GM23248 (cell line): ENCODE data around the gene KCNJ6. TPM values are rescaled to one million over a fixed set of nuclear protein-coding genes. Genes with fewer than 3 reads are reported as not detected.

Experiments used
- DNase-seq: peaks from one replicate; pipeline ENCODE4 v3.0.0-alpha.2; 2015
- H2AFZ ChIP-seq: fragments of 200-600 bp; sonication (generic); 2 replicates; pipeline ENCODE4 v1.6.1; 2016; ENCODE audit warnings: antibody characterized with exemption
- H3F3A ChIP-seq: fragments of 200-600 bp; sonication (generic); 2 replicates; pipeline ENCODE4 v1.6.1; 2016; ENCODE audit warnings: mild to moderate bottlenecking, antibody characterized with exemption, mixed run types; ENCODE audit not compliant: insufficient read depth
- H3K27ac ChIP-seq: fragments of 200-600 bp; sonication (generic); 2 replicates; pipeline ENCODE4 v1.5.1; 2016; ENCODE audit warnings: mild to moderate bottlenecking
- H3K27me3 ChIP-seq: fragments of 200-600 bp; sonication (generic); replicated peaks from 2 replicates; pipeline ENCODE4 v1.6.1; 2016; ENCODE audit warnings: mild to moderate bottlenecking; ENCODE audit not compliant: insufficient read depth
- H3K36me3 ChIP-seq: fragments of 200-600 bp; sonication (generic); 2 replicates; pipeline ENCODE4 v1.6.1; 2016; ENCODE audit warnings: low read depth, mild to moderate bottlenecking
- H3K4me1 ChIP-seq: fragments of 200-600 bp; sonication (generic); 2 replicates; pipeline ENCODE4 v1.6.1; 2016; ENCODE audit warnings: mild to moderate bottlenecking; ENCODE audit not compliant: insufficient read depth
- H3K4me2 ChIP-seq: fragments of 200-600 bp; sonication (generic); one replicate; pipeline ENCODE4 v1.6.1; 2016; ENCODE audit warnings: mild to moderate bottlenecking; ENCODE audit not compliant: unreplicated experiment
- H3K4me3 ChIP-seq: fragments of 200-600 bp; sonication (generic); 2 replicates; pipeline ENCODE4 v1.5.1; 2016; ENCODE audit warnings: mild to moderate bottlenecking
- H3K79me2 ChIP-seq: fragments of 200-600 bp; sonication (generic); 2 replicates; pipeline ENCODE4 v1.6.1; 2016; ENCODE audit warnings: mild to moderate bottlenecking; ENCODE audit not compliant: insufficient read depth
- H3K9ac ChIP-seq: fragments of 200-600 bp; sonication (generic); 2 replicates; pipeline ENCODE4 v1.6.1; 2016; ENCODE audit warnings: mild to moderate bottlenecking
- H3K9me2 ChIP-seq: fragments of 200-600 bp; sonication (generic); 2 replicates; pipeline ENCODE4 v1.6.1; 2016; ENCODE audit warnings: mixed run types, mild to moderate bottlenecking, moderate library complexity; ENCODE audit not compliant: insufficient read depth
- H3K9me3 ChIP-seq: fragments of 200-600 bp; sonication (generic); one replicate; pipeline ENCODE4 v1.6.1; 2017; ENCODE audit warnings: low read depth
- H4K20me1 ChIP-seq: fragments of 200-600 bp; sonication (generic); 2 replicates; pipeline ENCODE4 v1.6.0; 2016; ENCODE audit not compliant: insufficient read depth
- EZH2 ChIP-seq: fragments of 200-600 bp; sonication (generic); IDR thresholded peaks from 2 replicates; pipeline ENCODE4 v1.6.1; 2018; ENCODE audit warnings: antibody characterized with exemption, mild to moderate bottlenecking; ENCODE audit not compliant: insufficient read depth, poor library complexity, severe bottlenecking
- EZH2phosphoT487 ChIP-seq: fragments of 200-600 bp; sonication (generic); IDR thresholded peaks from 2 replicates; pipeline ENCODE4 v1.6.1; 2018; ENCODE audit warnings: antibody characterized with exemption, moderate library complexity, mild to moderate bottlenecking, low read depth; ENCODE audit not compliant: insufficient read depth
- WGBS, 2 experiments: methylation state at CpG; one replicate each; pipeline ENCODE4 v1.1.6; 2015 to 2017; ENCODE audit warnings: low lambda C conversion rate in 2 of 2, low coverage in 1 of 2; ENCODE audit errors: missing lambda C conversion rate in 2 of 2; 5-methylcytosine and 5-hydroxymethylcytosine counted together
- in situ Hi-C: fragments of 300-500 bp; cut with MboI; formaldehyde crosslinking; loops from 2 replicates; pipeline ENCODE4 v1.15.0; 2020
- polyA plus RNA-seq: library from polyadenylated mRNA; unstranded; fragments of >200 nt; fragmentation: Nextera tagmentation; extraction: Ambion mirVana; gene quantifications from 2 replicates; pipeline ENCODE4 v1.2.1, GENCODE V29; 2016
- total RNA-seq: library from RNA; depleted of rRNA; stranded (reverse); fragments of >200 nt; shearing (Covaris generic); gene quantifications from 2 replicates; pipeline ENCODE4 v1.2.3, GENCODE V29; 2014; rRNA removed

The KCNJ6 gene
- total RNA-seq, result 0.13 TPM in 1 of 2 replicates, not detected in the other
- polyA plus RNA-seq, result 0.05 and 0.11 TPM in 2 replicates

- Histone ChIP-seq H2AFZ (peak within 1 kb of the TSS; percentile 64; the same call in 1 of the 2 replicates), H3K9ac (no peak within 1 kb of the TSS), H3K4me3 (peak within 1 kb of the TSS; percentile 72), H3K27me3 (peaks cover 22% of the 10 kb centered on the region), H3K36me3 (no peaks in the 10 kb centered on the region), H3K79me2 (no peaks in the 10 kb centered on the region), H3K27ac (no peak within 1 kb of the TSS), H3K9me2 (no peaks in the 10 kb centered on the region), H3K9me3 (no peaks in the 10 kb centered on the region), H3K4me1 (peaks cover 12% of the 10 kb centered on the region; the same call in 1 of the 2 replicates), H4K20me1 (no peaks in the 10 kb centered on the region), H3F3A (0 out of 2 replicates have a peak, but pooled peaks cover 9% of the 10 kb centered on the region), H3K4me2 (peak within 1 kb of the TSS; percentile 91)
- in situ Hi-C loops, result loop anchor here (25.0 kb wide), 1 partner anchor 204 kb away; no protein-coding TSS in a partner anchor
- whole genome bisulfite sequencing, 2 experiments, result 8 to 9% methylated on average over 48 to 56 of the region's 56 CpGs
- DNase-seq, result peak; percentile 82
- TF ChIP-seq EZH2phosphoT487, result no peak
- TF ChIP-seq EZH2, result no peak
Measured at GRCh38 chr21:37916310-37917051, at the start of gene KCNJ6. TSS of gene KCNJ6 (minus strand) at chr21:37916457. CDS start at chr21:37840682, 75,775 bp downstream.

- Histone ChIP-seq H3K9me3 (no peaks in the 10 kb centered on the region), H3K9ac (no peak overlapping the region), H4K20me1 (no peaks in the 10 kb centered on the region), H3F3A (no peaks in the 10 kb centered on the region), H3K4me1 (no peaks in the 10 kb centered on the region), H2AFZ (no peak overlapping the region), H3K4me2 (no peak overlapping the region), H3K4me3 (no peak overlapping the region), H3K27me3 (peaks cover 26% of the 10 kb centered on the region), H3K9me2 (no peaks in the 10 kb centered on the region), H3K27ac (no peak overlapping the region), H3K36me3 (no peaks in the 10 kb centered on the region), H3K79me2 (no peaks in the 10 kb centered on the region)
- 68 to 71% methylated on average over 11 of the region's 11 CpGs for WGBS, 2 experiments
- TF ChIP-seq EZH2 (no peak), EZH2phosphoT487 (no peak)
- in situ Hi-C loops, result no loop called here
- no peak for DNase-seq
Measured at GRCh38 chr21:37965088-37965805, 49.0 kb upstream of the KCNJ6 start.

- Histone ChIP-seq H3K36me3 (no peaks in the 10 kb centered on the region), H2AFZ (no peak overlapping the region), H3K9me3 (no peaks in the 10 kb centered on the region), H3K27ac (no peak overlapping the region), H3K9ac (no peak overlapping the region), H4K20me1 (no peaks in the 10 kb centered on the region), H3K27me3 (peaks cover 25% of the 10 kb centered on the region), H3K4me1 (no peaks in the 10 kb centered on the region), H3K79me2 (no peaks in the 10 kb centered on the region), H3K4me2 (no peak overlapping the region), H3K4me3 (no peak overlapping the region), H3K9me2 (no peaks in the 10 kb centered on the region), H3F3A (no peaks in the 10 kb centered on the region)
- in situ Hi-C loops, result no loop called here
- TF ChIP-seq EZH2phosphoT487 (no peak), EZH2 (no peak)
- 33% methylated on average over 3 of the region's 3 CpGs for WGBS, 2 experiments
- no peak for DNase-seq
Measured at GRCh38 chr21:37958537-37958936, 42.3 kb upstream of the KCNJ6 start.

GRCh38 chr21:37956772-37957171 lies 40.5 kb upstream of the KCNJ6 start:
- Histone ChIP-seq H3K79me2 (no peaks in the 10 kb centered on the region), H3K4me3 (no peak overlapping the region), H3K9me2 (no peaks in the 10 kb centered on the region), H3K4me2 (no peak overlapping the region), H3K36me3 (no peaks in the 10 kb centered on the region), H4K20me1 (no peaks in the 10 kb centered on the region), H3K4me1 (no peaks in the 10 kb centered on the region), H3K27me3 (peaks cover 25% of the 10 kb centered on the region), H3K27ac (no peak overlapping the region), H2AFZ (no peak overlapping the region), H3F3A (no peaks in the 10 kb centered on the region), H3K9me3 (no peaks in the 10 kb centered on the region), H3K9ac (no peak overlapping the region)
- no peak for TF ChIP-seq EZH2phosphoT487
- no peak for TF ChIP-seq EZH2
- DNase-seq, result no peak
- WGBS, 2 experiments, result 51 to 57% methylated on average over 9 of the region's 9 CpGs
- in situ Hi-C loops, result no loop called here
